HCT116 (cell line): Measurements from ENCODE around the gene S1PR3. TPM values are rescaled to one million over a fixed set of nuclear protein-coding genes. Genes with fewer than 3 reads are reported as not detected.

Experiments
- ATAC-seq: fragments of 200-7000 bp; cut with Tn5 transposase; 2 replicates; pipeline ENCODE4 v1.9.1; 2020; ENCODE audit warnings: mild to moderate bottlenecking, moderate library complexity
- BruUV-seq: library from RNA; stranded (reverse); fragments of 400-500 nt; replicated peaks from 2 replicates; lab custom pipeline; 2021; lab: Mats Ljungman, UMichigan
- CTCF ChIA-PET: fragments of 300-600 bp; sonication (Branson Sonifier 250); formaldehyde crosslinking; loops from one replicate; lab custom pipeline; 2021; ENCODE audit warnings: antibody characterized with exemption; lab: Charles Lee
- POLR2A ChIA-PET: fragments of 300-600, 350-600 bp; sonication (Branson Sonifier 250); formaldehyde crosslinking; loops from one replicate; lab custom pipeline; 2021; ENCODE audit warnings: antibody characterized with exemption; lab: Charles Lee
- RAD21 ChIA-PET, 2 experiments: fragments of 300-600 bp; sonication (Branson Sonifier 250); formaldehyde crosslinking; loops; one replicate each; lab custom pipeline; 2023; ENCODE audit warnings: low total read pairs in 2 of 2; ENCODE audit not compliant: uncharacterized antibody in 2 of 2, unreplicated experiment in 2 of 2, low non-redundant PET in 1 of 2; lab: Charles Lee
- DNase-seq: peaks from one replicate; pipeline ENCODE4 v3.0.0-alpha.2; 2010; ENCODE audit warnings: low read depth, low spot score
- H2AFZ ChIP-seq: fragments of 200-600 bp; shearing (Covaris generic), sonication (generic); 2 replicates; pipeline ENCODE4 v1.6.1; 2017; ENCODE audit warnings: low read depth, mixed run types, mixed read lengths, antibody characterized with exemption, low read length; ENCODE audit not compliant: poor library complexity, severe bottlenecking
- H3K27ac ChIP-seq: 2 replicates; pipeline ENCODE4 v1.5.1; 2012; ENCODE audit warnings: low read depth, low read length
- H3K27me3 ChIP-seq: fragments of 200-600 bp; sonication (generic); 2 replicates; pipeline ENCODE4 v1.6.1; 2016; ENCODE audit warnings: mixed run types, low read length, mixed read lengths; ENCODE audit not compliant: insufficient read depth
- H3K36me3 ChIP-seq, 2 experiments: fragments of 200-500 bp in 1 of 2; fragments of 200-600 bp in 1 of 2; sonication (Bioruptor generic) in 1 of 2; sonication (generic) in 1 of 2; 2 replicates each; pipeline versions ENCODE4 v1.5.1 to v1.6.1; 2014 to 2016; ENCODE audit warnings: low read length in 2 of 2, inconsistent platforms in 1 of 2, mixed read lengths in 1 of 2, mixed run types in 1 of 2; ENCODE audit not compliant: insufficient read depth in 2 of 2, control insufficient read depth in 1 of 2
- H3K4me1 ChIP-seq, 2 experiments: fragments of 200-600 bp in 1 of 2; sonication (generic) in 1 of 2; 2 replicates each; pipeline versions ENCODE4 v1.5.1 to v1.6.1; 2012 to 2017; ENCODE audit warnings: low read length in 2 of 2, inconsistent platforms in 1 of 2, mild to moderate bottlenecking in 1 of 2, mixed read lengths in 1 of 2, mixed run types in 1 of 2, moderate library complexity in 1 of 2; ENCODE audit not compliant: insufficient read depth in 2 of 2, control insufficient read depth in 1 of 2
- H3K4me2 ChIP-seq: fragments of 200-600 bp; sonication (generic); 2 replicates; pipeline ENCODE4 v1.6.1; 2017; ENCODE audit warnings: mixed run types, low read length, mixed read lengths
- H3K4me3 ChIP-seq, 2 experiments: fragments of 200-600 bp in 1 of 2; sonication (generic) in 1 of 2; replicated peaks in 1 of 2; 2 replicates each; pipeline ENCODE4 v1.5.1; 2011 to 2016; ENCODE audit warnings: low read length in 2 of 2, control low read depth in 1 of 2, low read depth in 1 of 2, mild to moderate bottlenecking in 1 of 2, mixed read lengths in 1 of 2, mixed run types in 1 of 2
- H3K79me2 ChIP-seq: fragments of 200-600 bp; sonication (generic); 2 replicates; pipeline ENCODE4 v1.6.1; 2017; ENCODE audit warnings: mild to moderate bottlenecking, mixed run types, low read length, moderate library complexity, mixed read lengths; ENCODE audit not compliant: insufficient read depth
- H3K9ac ChIP-seq: fragments of 200-600 bp; sonication (generic); 2 replicates; pipeline ENCODE4 v1.6.1; 2016; ENCODE audit warnings: low read length, mixed read lengths
- H3K9me2 ChIP-seq: fragments of 200-600 bp; sonication (generic), shearing (Covaris generic); 2 replicates; pipeline ENCODE4 v1.6.1; 2017; ENCODE audit warnings: mixed run types, mild to moderate bottlenecking, moderate library complexity; ENCODE audit not compliant: insufficient read depth
- H3K9me3 ChIP-seq, 2 experiments: fragments of 200-500 bp in 1 of 2; fragments of 200-600 bp in 1 of 2; sonication (Bioruptor generic) in 1 of 2; sonication (generic) in 1 of 2; 2 replicates each; pipeline ENCODE4 v1.6.1; 2014 to 2017; ENCODE audit warnings: low read length in 2 of 2, mixed read lengths in 2 of 2, inconsistent platforms in 1 of 2, low read depth in 1 of 2, mild to moderate bottlenecking in 1 of 2, mixed run types in 1 of 2, moderate library complexity in 1 of 2; ENCODE audit not compliant: control insufficient read depth in 1 of 2, insufficient read depth in 1 of 2
- H4K20me1 ChIP-seq: fragments of 200-600 bp; sonication (generic), shearing (Covaris generic); 2 replicates; pipeline ENCODE4 v1.6.1; 2017; ENCODE audit warnings: mixed run types, mild to moderate bottlenecking, moderate library complexity; ENCODE audit not compliant: insufficient read depth
- EZH2 ChIP-seq: fragments of 200-600 bp; sonication (generic); IDR thresholded peaks from 2 replicates; pipeline ENCODE4 v1.6.1; 2017; ENCODE audit warnings: antibody characterized with exemption, mixed run types
- EZH2phosphoT487 ChIP-seq: fragments of 200-600 bp; IDR thresholded peaks from 2 replicates; pipeline ENCODE4 v1.6.1; 2018; ENCODE audit warnings: antibody characterized with exemption, borderline replicate concordance
- JUND ChIP-seq: IDR thresholded peaks from 2 replicates; pipeline ENCODE4 v1.6.1; 2012
- MAX ChIP-seq: IDR thresholded peaks from 2 replicates; pipeline ENCODE4 v1.6.1; 2012
- POLR2AphosphoS5 ChIP-seq: IDR thresholded peaks from 2 replicates; pipeline ENCODE4 v1.6.1; 2011; ENCODE audit warnings: mild to moderate bottlenecking, low read depth, low read length, moderate library complexity
- SIN3A ChIP-seq: IDR thresholded peaks from 2 replicates; pipeline ENCODE4 v1.6.1; 2012; ENCODE audit warnings: low read depth
- SRF ChIP-seq: IDR thresholded peaks from 2 replicates; pipeline ENCODE4 v1.6.1; 2012; ENCODE audit warnings: low read depth
- YY1 ChIP-seq: IDR thresholded peaks from 2 replicates; pipeline ENCODE4 v1.6.1; 2011; ENCODE audit warnings: low read length, low read depth, moderate library complexity, mild to moderate bottlenecking; ENCODE audit not compliant: insufficient replicate concordance; ENCODE audit errors: extremely low read depth
- ZBTB33 ChIP-seq: IDR thresholded peaks from 2 replicates; pipeline ENCODE4 v1.6.1; 2011; ENCODE audit warnings: mild to moderate bottlenecking, low read length, moderate library complexity; ENCODE audit not compliant: insufficient replicate concordance; ENCODE audit errors: extremely low read depth
- intact Hi-C: fragments of 100-400 bp; cut with micrococcal nuclease; formaldehyde crosslinking; loops from 2 replicates; pipeline ENCODE4 v1.10.0; 2022
- total RNA-seq: library from RNA; stranded (reverse); gene quantifications from one replicate; pipeline ENCODE4 v1.2.1, GENCODE V29; 2021; ENCODE audit not compliant: unreplicated experiment

The S1PR3 gene
- total RNA-seq, 1 experiment from 2014 or later, result 0.07 TPM

GRCh38 chr9:89046832-89047231 lies 55.6 kb downstream of the S1PR3 start (continued):
- TF ChIP-seq ZBTB33 (no peak), SIN3A (no peak), MAX (no peak), EZH2phosphoT487 (no peak)

GRCh38 chr9:89047667-89048066 lies 56.4 kb downstream of the S1PR3 start:
- H3K4me3 ChIP-seq, result no peak overlapping the region
- RAD21 ChIA-PET, result no interaction called here
- no peaks in the 10 kb centered on the region for H3K79me2 ChIP-seq
- no peaks in the 10 kb centered on the region for H3K27me3 ChIP-seq
- CTCF ChIA-PET, result no interaction called here
- H3K9me3 ChIP-seq, result no peaks in the 10 kb centered on the region
- H4K20me1 ChIP-seq, result no peaks in the 10 kb centered on the region
- H3K9me2 ChIP-seq, result no peaks in the 10 kb centered on the region
- DNase-seq, result no peak
- POLR2A ChIA-PET, result no interaction called here
- intact Hi-C loops, result no loop called here
- H3K4me1 ChIP-seq, result no peaks in the 10 kb centered on the region
- no peak overlapping the region for H3K27ac ChIP-seq
- no peak overlapping the region for H3K9ac ChIP-seq
- no peaks in the 10 kb centered on the region for H3K36me3 ChIP-seq
- ATAC-seq, result no peak
- TF ChIP-seq ZBTB33 (no peak), SRF (no peak), EZH2 (no peak), POLR2AphosphoS5 (no peak), MAX (no peak), YY1 (no peak), JUND (no peak), EZH2phosphoT487 (no peak)
- no peak overlapping the region for H3K4me2 ChIP-seq
- BruUV-seq, result no TSS peak
- no peak overlapping the region for H2AFZ ChIP-seq
